SJSA1 (cell line): ENCODE results near the gene CMSS1. TPM values are rescaled to one million over a fixed set of nuclear protein-coding genes. Genes with fewer than 3 reads are reported as not detected.
"Not testable (repeated sequence)": the region's sequence is repeated elsewhere in the genome, so short reads cannot be mapped to it uniquely, and the experiment has no call there.

Experiments used
- DNase-seq, 2 experiments: peaks; one replicate each; pipeline ENCODE4 v3.0.0-alpha.2; 2015 to 2020; ENCODE audit warnings: low spot score in 2 of 2, low read depth in 1 of 2
- H3K27ac ChIP-seq: fragments of 250-450 bp; sonication (Bioruptor Pico); 2 replicates; pipeline ENCODE4 v1.5.1; 2020; ENCODE audit warnings: mild to moderate bottlenecking, moderate library complexity
- H3K27me3 ChIP-seq: fragments of 250-450 bp; sonication (Bioruptor Pico); replicated peaks from 2 replicates; pipeline ENCODE4 v1.5.1; 2020; ENCODE audit warnings: mild to moderate bottlenecking, moderate library complexity
- H3K36me3 ChIP-seq: fragments of 250-450 bp; sonication (Bioruptor Pico); 2 replicates; pipeline ENCODE4 v1.5.1; 2020; ENCODE audit warnings: mild to moderate bottlenecking
- H3K4me1 ChIP-seq: fragments of 250-450 bp; sonication (Bioruptor Pico); replicated peaks from 2 replicates; pipeline ENCODE4 v1.6.1; 2021; ENCODE audit warnings: mild to moderate bottlenecking
- H3K4me3 ChIP-seq: fragments of 250-450 bp; sonication (Bioruptor Pico); 2 replicates; pipeline ENCODE4 v1.5.1; 2020; ENCODE audit warnings: mild to moderate bottlenecking
- H3K9me3 ChIP-seq: fragments of 250-450 bp; sonication (Bioruptor Pico); replicated peaks from 2 replicates; pipeline ENCODE4 v1.5.1; 2020; ENCODE audit warnings: mild to moderate bottlenecking
- total RNA-seq: library from RNA; depleted of rRNA; stranded (reverse); fragments of >200 nt; shearing (Covaris generic); gene quantifications from 2 replicates; pipeline ENCODE4 v1.2.3, GENCODE V29; 2014

CMSS1 gene
- total RNA-seq, 1 experiment from 2014 or later, result 29.5 TPM

DNA sequence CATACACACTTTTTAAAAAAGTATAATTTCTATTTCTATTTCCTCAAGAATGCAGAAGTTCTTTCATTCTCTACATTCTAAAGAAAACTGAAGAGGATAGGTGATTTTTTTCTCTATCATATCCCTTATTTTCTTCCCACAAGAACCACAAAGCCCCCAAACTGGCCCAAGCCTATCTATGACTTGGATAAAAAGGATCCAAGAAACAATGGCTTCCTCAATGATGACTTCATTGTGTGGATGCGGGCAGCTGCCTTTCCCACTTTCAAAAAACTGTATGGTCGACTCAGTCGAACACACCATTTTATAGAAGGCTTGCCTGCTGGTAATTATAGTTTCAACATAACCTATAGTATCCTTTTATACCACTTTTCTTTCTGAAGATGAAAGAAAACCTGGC, 390.2 kb downstream of the CMSS1 start:
- H3K9me3 ChIP-seq, result no peaks in the 10 kb centered on the region
- H3K27me3 ChIP-seq, result no peaks in the 10 kb centered on the region
- peak in 1 of 2 experiments; percentile 10 for DNase-seq
- no peak overlapping the region for H3K4me3 ChIP-seq
- no peaks in the 10 kb centered on the region for H3K36me3 ChIP-seq
- H3K27ac ChIP-seq, result no peak overlapping the region
- H3K4me1 ChIP-seq, result peaks cover 21% of the 10 kb centered on the region

DNA sequence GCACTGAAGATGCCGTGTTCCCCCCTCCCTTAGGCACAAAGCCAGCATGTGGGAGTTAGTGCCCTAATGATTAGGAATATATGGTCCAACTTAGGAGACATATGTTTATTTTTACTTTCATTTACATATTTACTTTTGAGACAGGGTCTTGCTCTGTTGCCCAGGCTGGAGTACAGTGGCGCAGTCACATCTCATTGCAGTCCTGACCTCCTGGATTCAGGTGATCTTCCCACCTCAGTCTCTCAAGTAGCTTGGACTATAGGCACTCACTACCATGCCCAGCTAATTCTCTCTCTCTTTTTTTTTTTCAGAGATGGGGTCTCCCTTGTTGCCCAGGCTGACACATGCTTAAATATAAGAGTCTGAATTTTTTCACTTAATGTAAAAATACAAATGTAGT, 391.5 kb downstream of the CMSS1 start:
- H3K4me1 ChIP-seq, result peaks cover 21% of the 10 kb centered on the region
- no peaks in the 10 kb centered on the region for H3K9me3 ChIP-seq
- no peak overlapping the region for H3K27ac ChIP-seq

DNA sequence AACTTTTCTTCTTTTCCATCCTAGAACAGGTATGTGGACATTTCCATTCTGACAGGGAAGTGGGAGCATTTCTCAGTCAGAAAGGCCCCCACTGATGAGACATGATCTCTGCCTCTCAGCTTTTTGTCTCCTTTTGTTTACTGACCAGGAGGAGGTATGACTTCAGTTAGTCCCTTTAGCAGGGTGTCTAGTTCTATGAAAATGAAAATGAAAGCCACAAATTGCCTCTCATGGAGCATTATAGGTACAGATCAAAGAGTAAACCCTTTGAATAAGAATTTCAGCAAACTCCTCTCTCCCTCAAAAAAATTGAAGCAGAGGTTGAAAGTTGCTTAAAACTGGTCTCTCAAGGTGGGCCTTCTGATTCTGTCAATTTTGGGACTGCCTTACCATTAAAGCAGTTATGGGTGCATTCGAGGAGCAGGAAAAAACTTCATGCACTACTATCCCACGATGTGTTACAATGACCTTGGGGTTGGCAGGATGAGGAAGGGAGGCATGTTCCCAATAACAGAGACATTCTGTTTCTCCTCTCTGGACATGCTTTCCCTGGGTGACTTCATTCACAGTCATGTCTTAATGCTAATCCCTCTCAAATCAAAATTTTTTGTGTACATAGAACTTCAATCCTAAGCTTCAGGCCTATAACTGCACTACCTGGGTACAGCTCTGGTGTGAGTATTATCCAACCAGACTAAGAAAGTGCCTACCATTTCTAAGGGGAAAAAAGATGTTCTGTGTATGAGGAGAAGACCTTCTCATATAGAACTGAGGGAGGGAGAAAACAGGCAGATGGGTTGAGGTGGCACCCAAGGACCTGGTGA, 392.5 kb downstream of the CMSS1 start:
- Histone ChIP-seq H3K27ac (peak overlapping the region; percentile 72), H3K27me3 (no peaks in the 10 kb centered on the region), H3K4me1 (peaks cover 21% of the 10 kb centered on the region), H3K9me3 (no peaks in the 10 kb centered on the region), H3K36me3 (no peaks in the 10 kb centered on the region), H3K4me3 (no peak overlapping the region)
- peak in 1 of 2 experiments; percentile 7 for DNase-seq

More for the DNA sequence above, 391.5 kb downstream of the CMSS1 start:
- no peak for DNase-seq
- no peaks in the 10 kb centered on the region for H3K36me3 ChIP-seq
- H3K4me3 ChIP-seq, result no peak overlapping the region
- no peaks in the 10 kb centered on the region for H3K27me3 ChIP-seq

DNA sequence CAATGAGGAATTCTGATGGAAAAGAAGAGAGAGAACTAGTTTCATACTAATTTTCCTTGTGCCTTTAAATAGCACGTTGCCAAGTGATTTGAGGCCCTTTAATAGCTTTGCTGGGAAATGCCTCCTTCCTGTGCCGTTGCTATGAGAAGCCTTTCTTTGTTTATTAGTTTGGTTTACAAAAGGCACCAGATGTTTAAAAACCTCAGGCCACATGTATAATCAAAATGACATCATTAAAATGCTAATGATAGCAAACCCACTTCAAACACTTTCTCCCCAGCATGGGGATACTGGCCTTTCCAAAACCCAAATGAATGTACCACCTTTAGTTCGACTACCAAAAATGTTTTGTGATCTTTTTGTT, 393.1 kb downstream of the CMSS1 start:
- H3K27ac ChIP-seq, result peak overlapping the region; percentile 72
- H3K9me3 ChIP-seq, result no peaks in the 10 kb centered on the region
- H3K36me3 ChIP-seq, result no peaks in the 10 kb centered on the region
- DNase-seq, result peak; percentile 45 to 74
- H3K27me3 ChIP-seq, result no peaks in the 10 kb centered on the region
- H3K4me1 ChIP-seq, result peaks cover 21% of the 10 kb centered on the region
- H3K4me3 ChIP-seq, result no peak overlapping the region

GRCh38 chr3:100213891-100214573, 396.4 kb downstream of the CMSS1 start:
- no peaks in the 10 kb centered on the region for H3K27me3 ChIP-seq
- no peak overlapping the region for H3K4me3 ChIP-seq
- H3K36me3 ChIP-seq, result no peaks in the 10 kb centered on the region
- H3K9me3 ChIP-seq, result no peaks in the 10 kb centered on the region
- DNase-seq, result peak in 1 of 2 experiments; percentile 13
- H3K4me1 ChIP-seq, result peaks cover 21% of the 10 kb centered on the region
- H3K27ac ChIP-seq, result no peak overlapping the region

DNA sequence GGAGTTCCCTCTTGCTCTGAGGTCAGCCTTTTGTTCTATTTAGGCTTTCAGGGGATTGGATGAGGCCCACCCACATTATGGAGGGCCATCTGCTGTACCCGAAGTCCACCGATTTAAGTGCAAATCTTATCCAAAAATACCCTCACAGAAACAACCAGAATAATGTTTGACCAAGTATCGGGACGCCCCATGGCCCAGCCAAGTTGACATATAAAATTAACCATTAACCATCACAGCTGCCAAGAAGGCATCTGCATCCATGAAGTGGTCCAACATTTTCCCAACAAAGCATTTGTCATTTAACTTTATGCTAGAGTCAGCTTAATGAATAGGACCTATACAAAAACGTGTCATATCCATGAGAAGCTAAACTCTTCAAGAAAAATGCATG, 396.9 kb downstream of the CMSS1 start:
- no peaks in the 10 kb centered on the region for H3K9me3 ChIP-seq
- no peak overlapping the region for H3K4me3 ChIP-seq
- H3K36me3 ChIP-seq, result no peaks in the 10 kb centered on the region
- no peaks in the 10 kb centered on the region for H3K27me3 ChIP-seq
- peaks cover 21% of the 10 kb centered on the region for H3K4me1 ChIP-seq
- DNase-seq, result no peak
- no peak overlapping the region for H3K27ac ChIP-seq

DNA sequence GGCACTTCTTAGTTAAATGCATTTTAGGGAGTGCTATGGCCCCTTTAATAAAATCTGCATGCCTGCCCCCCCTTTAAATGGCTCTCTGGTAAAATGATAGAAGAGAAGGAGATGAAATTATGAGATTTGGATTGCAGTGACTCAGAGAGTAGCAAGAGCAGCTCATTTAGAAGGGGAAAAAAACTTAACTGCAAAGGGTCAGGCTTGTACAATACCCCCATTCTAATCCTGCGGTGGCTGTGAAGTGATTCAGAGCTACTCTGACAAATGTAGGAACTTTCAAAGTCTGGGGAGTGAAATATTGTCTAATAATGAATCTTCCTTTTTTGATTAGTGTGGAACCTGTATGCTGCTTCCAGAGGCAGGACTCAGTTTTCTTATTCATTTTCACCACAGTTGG, 399.1 kb downstream of the CMSS1 start:
- Histone ChIP-seq H3K36me3 (no peaks in the 10 kb centered on the region), H3K4me1 (peaks cover under 1% of the 10 kb centered on the region; the same call in 1 of the 2 replicates), H3K27ac (no peak overlapping the region), H3K4me3 (no peak overlapping the region), H3K9me3 (no peaks in the 10 kb centered on the region), H3K27me3 (no peaks in the 10 kb centered on the region)
- DNase-seq, result no peak

DNA sequence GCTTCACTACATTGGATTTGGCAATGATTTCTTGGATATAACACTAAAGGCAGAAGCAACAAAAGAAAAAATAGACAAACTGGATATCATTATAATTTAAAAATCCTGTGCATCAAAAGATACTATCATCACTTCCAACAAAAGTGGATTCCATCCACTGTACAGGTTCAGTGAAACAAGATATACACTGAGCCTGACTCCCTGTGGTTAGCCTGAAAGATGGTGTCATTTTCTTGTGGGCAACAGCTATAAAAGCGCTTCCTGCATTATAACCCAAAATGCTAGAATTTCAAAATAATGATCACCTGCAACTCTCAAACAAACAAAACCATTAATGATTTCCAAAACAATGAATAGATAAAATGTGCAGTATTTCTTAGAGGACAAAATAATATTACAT, 403.5 kb downstream of the CMSS1 start:
- H3K27ac ChIP-seq, result no peak overlapping the region
- peaks cover under 1% of the 10 kb centered on the region; the same call in 1 of the 2 replicates for H3K4me1 ChIP-seq
- no peaks in the 10 kb centered on the region for H3K36me3 ChIP-seq
- H3K4me3 ChIP-seq, result no peak overlapping the region
- DNase-seq, result no peak
- H3K27me3 ChIP-seq, result no peaks in the 10 kb centered on the region
- no peaks in the 10 kb centered on the region for H3K9me3 ChIP-seq

DNA sequence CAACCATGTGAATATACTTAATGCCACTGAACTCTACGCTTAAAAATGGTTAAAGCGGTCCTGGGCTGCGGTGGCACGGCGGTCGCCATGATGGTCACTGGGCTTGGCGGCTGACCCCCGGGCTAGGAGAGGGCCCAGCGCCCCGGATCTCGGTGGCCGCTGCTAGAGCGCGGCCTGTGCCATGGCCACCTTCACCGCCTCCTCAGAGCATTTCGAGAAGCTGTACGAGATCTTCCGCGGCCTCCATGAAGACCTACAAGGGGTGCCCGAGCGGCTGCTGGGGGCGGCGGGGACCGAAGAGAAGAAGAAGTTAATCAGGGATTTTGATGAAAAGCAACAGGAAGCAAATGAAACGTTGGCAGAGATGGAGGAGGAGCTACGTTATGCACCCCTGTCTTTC, 407.5 kb downstream of the CMSS1 start:
- no peak overlapping the region for H3K4me3 ChIP-seq
- no peak overlapping the region for H3K27ac ChIP-seq
- H3K9me3 ChIP-seq, result no peaks in the 10 kb centered on the region
- no peaks in the 10 kb centered on the region for H3K36me3 ChIP-seq
- no peaks in the 10 kb centered on the region for H3K27me3 ChIP-seq
- DNase-seq, result no peak
- H3K4me1 ChIP-seq, result peaks cover 16% of the 10 kb centered on the region

GRCh38 chr3:100225883-100226282, 408.2 kb downstream of the CMSS1 start:
- no peaks in the 10 kb centered on the region for H3K9me3 ChIP-seq
- H3K4me3 ChIP-seq, result no peak overlapping the region
- no peak overlapping the region for H3K27ac ChIP-seq
- no peak for DNase-seq
- H3K27me3 ChIP-seq, result no peaks in the 10 kb centered on the region
- peaks cover 16% of the 10 kb centered on the region for H3K4me1 ChIP-seq
- no peaks in the 10 kb centered on the region for H3K36me3 ChIP-seq

GRCh38 chr3:100226712-100227429, 409.2 kb downstream of the CMSS1 start:
- Histone ChIP-seq H3K27me3 (no peaks in the 10 kb centered on the region), H3K9me3 (no peaks in the 10 kb centered on the region), H3K4me1 (peaks cover 19% of the 10 kb centered on the region), H3K27ac (peak overlapping the region; percentile 47), H3K4me3 (no peak overlapping the region), H3K36me3 (no peaks in the 10 kb centered on the region)
- DNase-seq, result peak in 1 of 2 experiments; percentile 60

GRCh38 chr3:100227511-100227921, 409.9 kb downstream of the CMSS1 start:
- H3K27ac ChIP-seq, result peak overlapping the region; percentile 47
- H3K36me3 ChIP-seq, result no peaks in the 10 kb centered on the region
- H3K4me1 ChIP-seq, result peaks cover 19% of the 10 kb centered on the region
- DNase-seq, result no peak
- H3K9me3 ChIP-seq, result no peaks in the 10 kb centered on the region
- H3K27me3 ChIP-seq, result no peaks in the 10 kb centered on the region
- H3K4me3 ChIP-seq, result no peak overlapping the region

- Histone ChIP-seq H3K4me1 (peaks cover 19% of the 10 kb centered on the region), H3K27me3 (no peaks in the 10 kb centered on the region), H3K27ac (no peak overlapping the region), H3K4me3 (no peak overlapping the region), H3K36me3 (no peaks in the 10 kb centered on the region), H3K9me3 (no peaks in the 10 kb centered on the region; the same call in 1 of the 2 replicates)
- no peak for DNase-seq
Observed at GRCh38 chr3:100228247-100228646, 410.6 kb downstream of the CMSS1 start.

DNA sequence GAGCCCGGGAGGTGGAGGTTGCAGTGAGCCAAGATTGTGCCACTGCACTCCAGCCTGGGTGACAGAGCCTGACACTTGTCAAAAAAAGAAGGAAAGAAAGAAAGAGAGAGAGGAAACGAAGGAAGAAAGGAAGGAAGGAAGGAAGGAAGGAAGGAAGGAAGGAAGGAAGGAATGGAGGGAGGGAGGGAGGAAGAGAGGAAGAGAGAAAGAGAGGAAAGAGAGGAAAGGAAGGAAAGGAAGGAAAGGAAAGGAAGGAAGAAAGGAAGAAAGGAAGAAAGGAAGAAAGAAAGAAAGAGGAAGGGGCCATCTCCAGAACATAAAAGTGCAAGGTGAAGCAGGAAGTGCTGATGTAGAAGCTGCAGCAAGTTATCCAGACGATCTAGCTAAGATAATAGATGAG, 411.5 kb downstream of the CMSS1 start:
- not testable (repeated sequence) for DNase-seq, H3K36me3 ChIP-seq, H3K27me3 ChIP-seq, H3K4me3 ChIP-seq, H3K27ac ChIP-seq, H3K9me3 ChIP-seq
- peaks cover 19% of the 10 kb centered on the region for H3K4me1 ChIP-seq
